Measurements from ENCODE around the gene MRPL36. TPM values are rescaled to one million over a fixed set of nuclear protein-coding genes. Genes with fewer than 3 reads are reported as not detected.
"Not testable (repeated sequence)": the region's sequence is repeated elsewhere in the genome, so short reads cannot be mapped to it uniquely, and the experiment has no call there.

Gene MRPL36
- total RNA-seq, 1 experiment from 2014 or later: 248 TPM

DNA sequence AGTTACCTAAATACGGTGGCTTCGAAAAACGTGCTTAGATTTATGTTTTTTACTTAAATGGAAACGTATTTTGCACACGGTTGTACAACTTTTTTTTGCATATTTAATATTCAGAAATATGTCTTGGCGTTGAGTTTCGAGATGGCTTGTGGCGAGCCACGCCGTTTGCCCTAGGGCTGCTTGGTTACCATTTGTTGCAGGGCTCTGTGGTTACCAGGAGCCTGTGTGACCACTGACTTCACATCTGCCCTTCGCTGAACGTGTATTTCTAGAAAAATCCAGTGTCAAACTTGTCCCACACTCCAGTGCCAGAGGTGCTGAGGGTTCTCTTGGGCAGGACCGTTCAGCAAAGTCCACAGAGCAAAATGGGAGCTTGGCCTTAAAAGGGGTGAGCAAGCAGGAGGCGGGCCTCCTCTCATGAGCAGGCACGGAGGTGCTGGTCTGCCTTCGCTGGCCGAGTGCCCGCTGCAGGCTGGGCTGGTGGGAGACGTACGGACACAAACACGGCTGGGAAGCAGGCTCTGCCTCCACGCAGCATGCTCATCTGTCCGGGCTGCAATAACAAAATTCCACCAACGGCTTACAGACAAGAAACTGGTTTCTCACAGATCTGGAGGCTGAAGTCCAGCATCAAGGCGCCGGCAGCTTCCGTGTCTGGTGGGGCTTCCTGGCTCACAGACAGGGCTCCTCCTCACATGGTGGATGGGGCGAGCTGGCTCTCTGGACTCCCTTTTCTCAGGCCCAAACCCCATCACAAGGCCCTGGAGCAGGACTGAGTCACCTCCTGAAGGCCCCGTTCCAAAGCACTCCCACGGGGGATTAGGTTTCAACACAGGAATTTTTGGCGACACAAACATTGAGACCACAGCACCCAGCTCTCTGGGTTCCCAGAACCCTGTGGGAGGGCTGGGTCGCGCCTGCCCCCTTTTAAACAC lies 5.4 kb downstream of the MRPL36 start:
- Histone ChIP-seq H3K4me3 (peak overlapping the region; percentile 2; the same call in 1 of the 2 replicates), H3K36me3 (peaks cover 39% of the 10 kb centered on the region), H3K9me3 (peaks cover 2% of the 10 kb centered on the region; the same call in 1 of the 2 replicates), H3K27me3 (no peaks in the 10 kb centered on the region)
- DNase-seq: peak; percentile 100

DNA sequence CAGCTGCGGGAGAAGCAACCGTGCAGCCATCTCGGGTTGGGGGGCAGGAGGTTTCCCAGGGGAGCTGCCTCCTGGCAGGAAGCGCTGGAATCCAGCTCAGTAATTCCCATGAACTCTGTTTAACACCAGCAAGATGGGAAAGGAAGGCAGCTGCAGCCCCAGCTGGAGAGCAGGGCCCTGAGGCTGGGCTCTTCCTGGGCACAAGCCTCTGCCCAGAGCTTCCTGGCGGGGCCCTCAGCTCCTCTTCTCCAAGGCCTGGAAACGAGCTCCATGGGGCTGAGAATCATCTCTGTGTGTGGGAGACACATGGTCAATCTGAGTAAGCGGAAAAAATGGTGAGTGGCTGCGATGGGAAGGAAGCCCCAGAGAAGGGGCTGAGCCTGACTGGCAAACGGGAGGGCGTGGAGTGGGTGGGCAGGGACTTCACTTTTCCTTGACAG lies 6.3 kb downstream of the MRPL36 start:
- H3K4me3 ChIP-seq: 0 out of 2 replicates have a peak overlapping the region, but pooled peaks have one; percentile 0
- no peaks in the 10 kb centered on the region for H3K27me3 ChIP-seq
- DNase-seq: peak; percentile 89
- peaks cover 2% of the 10 kb centered on the region; the same call in 1 of the 2 replicates for H3K9me3 ChIP-seq
- peaks cover 31% of the 10 kb centered on the region for H3K36me3 ChIP-seq

DNA sequence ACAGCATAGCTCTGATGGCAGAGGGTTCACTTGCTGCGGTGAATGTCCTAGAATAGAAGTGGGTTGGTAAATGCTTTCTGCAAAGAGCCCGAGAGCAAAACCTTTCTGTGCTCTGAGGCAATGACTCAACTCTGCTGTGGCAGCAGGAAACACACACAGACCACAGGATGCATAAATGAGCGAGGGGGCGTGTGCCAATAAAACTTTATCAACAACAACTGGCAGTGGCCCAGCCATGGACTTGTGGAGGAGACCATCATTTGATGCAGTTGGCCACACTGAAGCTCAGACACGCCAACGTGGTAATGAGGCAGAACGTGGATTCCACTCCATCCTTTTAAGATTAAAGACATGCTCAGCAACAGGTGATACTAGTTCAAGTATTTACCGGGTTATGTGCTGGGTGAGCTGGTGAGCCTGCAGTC lies 6.8 kb downstream of the MRPL36 start:
- DNase-seq: peak; percentile 93
- Histone ChIP-seq H3K27me3 (no peaks in the 10 kb centered on the region), H3K9me3 (peaks cover 2% of the 10 kb centered on the region; the same call in 1 of the 2 replicates), H3K4me3 (no peak overlapping the region), H3K36me3 (peaks cover 26% of the 10 kb centered on the region)

- Histone ChIP-seq H3K9me3 (peaks cover 2% of the 10 kb centered on the region; the same call in 1 of the 2 replicates), H3K4me3 (no peak overlapping the region), H3K27me3 (no peaks in the 10 kb centered on the region), H3K36me3 (peaks cover 11% of the 10 kb centered on the region)
- no peak for DNase-seq
These were observed 8.5 kb downstream of the MRPL36 start for GRCh38 chr5:1791176-1791575.

GRCh38 chr5:1789834-1790471 lies 9.7 kb downstream of the MRPL36 start:
- no peaks in the 10 kb centered on the region for H3K27me3 ChIP-seq
- H3K4me3 ChIP-seq: peak overlapping the region; percentile 1
- DNase-seq: peak; percentile 90
- peaks cover 7% of the 10 kb centered on the region for H3K36me3 ChIP-seq
- peaks cover 2% of the 10 kb centered on the region; the same call in 1 of the 2 replicates for H3K9me3 ChIP-seq

GRCh38 chr5:1789438-1789833 lies 10.2 kb downstream of the MRPL36 start:
- not testable (repeated sequence) for H3K4me3 ChIP-seq, H3K9me3 ChIP-seq, H3K27me3 ChIP-seq, H3K36me3 ChIP-seq
- DNase-seq: peak; percentile 85

DNA sequence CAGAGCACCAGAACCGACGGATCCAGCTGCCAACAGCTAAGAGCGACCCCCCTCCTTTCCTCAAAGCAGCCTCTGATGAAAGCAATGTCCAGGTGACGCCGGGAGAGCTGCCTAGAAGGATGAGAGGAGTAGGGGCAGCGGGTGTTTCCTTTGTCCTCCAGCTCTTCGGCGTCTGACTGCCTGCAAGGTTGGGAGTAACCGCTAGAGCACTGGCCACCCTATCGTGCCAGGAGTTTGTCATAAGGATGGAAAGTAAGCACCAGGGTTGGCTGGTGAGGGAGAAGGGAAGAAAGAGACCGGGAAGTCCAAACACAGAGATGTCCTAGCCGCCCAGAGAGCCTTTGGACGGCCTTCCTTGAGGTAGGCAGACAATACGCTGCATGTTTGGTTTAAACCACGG lies 10.8 kb downstream of the MRPL36 start:
- Histone ChIP-seq H3K27me3 (no peaks in the 10 kb centered on the region), H3K9me3 (peaks cover 2% of the 10 kb centered on the region; the same call in 1 of the 2 replicates), H3K36me3 (peaks cover 1% of the 10 kb centered on the region), H3K4me3 (no peak overlapping the region)
- DNase-seq: no peak

- DNase-seq: no peak
- H3K27me3 ChIP-seq: no peaks in the 10 kb centered on the region
- H3K9me3 ChIP-seq: no peaks in the 10 kb centered on the region
- H3K36me3 ChIP-seq: no peaks in the 10 kb centered on the region; the same call in 1 of the 2 replicates
- no peak overlapping the region for H3K4me3 ChIP-seq
These were observed 11.4 kb downstream of the MRPL36 start for GRCh38 chr5:1788200-1788599.

GRCh38 chr5:1787472-1788047 lies 12.1 kb downstream of the MRPL36 start:
- no peaks in the 10 kb centered on the region for H3K9me3 ChIP-seq
- no peaks in the 10 kb centered on the region for H3K27me3 ChIP-seq
- no peak overlapping the region for H3K4me3 ChIP-seq
- DNase-seq: no peak
- H3K36me3 ChIP-seq: no peaks in the 10 kb centered on the region; the same call in 1 of the 2 replicates

- no peak overlapping the region for H3K4me3 ChIP-seq
- H3K36me3 ChIP-seq: no peaks in the 10 kb centered on the region; the same call in 1 of the 2 replicates
- no peaks in the 10 kb centered on the region for H3K27me3 ChIP-seq
- H3K9me3 ChIP-seq: no peaks in the 10 kb centered on the region
- no peak for DNase-seq
These were observed 12.8 kb downstream of the MRPL36 start for GRCh38 chr5:1786621-1787471.

- no peak overlapping the region for H3K4me3 ChIP-seq
- no peaks in the 10 kb centered on the region for H3K9me3 ChIP-seq
- H3K36me3 ChIP-seq: no peaks in the 10 kb centered on the region
- DNase-seq: no peak
- no peaks in the 10 kb centered on the region for H3K27me3 ChIP-seq
These were observed 13.7 kb downstream of the MRPL36 start for GRCh38 chr5:1785984-1786383.

DNA sequence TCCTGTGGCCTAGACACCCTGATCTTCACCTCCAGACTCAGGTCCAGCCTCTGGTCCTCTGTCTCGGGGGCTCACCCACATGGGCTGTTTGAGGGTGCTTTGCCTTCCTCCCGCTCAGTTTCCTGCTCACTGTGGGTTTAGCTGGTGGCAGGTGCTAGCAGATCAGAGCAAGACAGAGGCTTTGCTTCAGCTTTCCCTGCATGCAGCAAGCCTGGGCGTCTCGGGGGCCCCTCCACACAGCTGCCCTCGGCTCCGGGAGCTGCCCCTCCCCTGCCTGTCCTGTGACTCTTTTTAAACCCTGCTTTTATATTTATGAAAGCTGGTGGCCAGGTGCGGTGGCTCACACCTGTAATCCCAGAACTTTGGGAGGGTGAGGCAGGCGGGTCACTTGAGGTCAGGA lies 14.6 kb downstream of the MRPL36 start:
- no peak for DNase-seq
- no peaks in the 10 kb centered on the region for H3K27me3 ChIP-seq
- H3K9me3 ChIP-seq: no peaks in the 10 kb centered on the region
- H3K4me3 ChIP-seq: no peak overlapping the region
- no peaks in the 10 kb centered on the region for H3K36me3 ChIP-seq

DNA sequence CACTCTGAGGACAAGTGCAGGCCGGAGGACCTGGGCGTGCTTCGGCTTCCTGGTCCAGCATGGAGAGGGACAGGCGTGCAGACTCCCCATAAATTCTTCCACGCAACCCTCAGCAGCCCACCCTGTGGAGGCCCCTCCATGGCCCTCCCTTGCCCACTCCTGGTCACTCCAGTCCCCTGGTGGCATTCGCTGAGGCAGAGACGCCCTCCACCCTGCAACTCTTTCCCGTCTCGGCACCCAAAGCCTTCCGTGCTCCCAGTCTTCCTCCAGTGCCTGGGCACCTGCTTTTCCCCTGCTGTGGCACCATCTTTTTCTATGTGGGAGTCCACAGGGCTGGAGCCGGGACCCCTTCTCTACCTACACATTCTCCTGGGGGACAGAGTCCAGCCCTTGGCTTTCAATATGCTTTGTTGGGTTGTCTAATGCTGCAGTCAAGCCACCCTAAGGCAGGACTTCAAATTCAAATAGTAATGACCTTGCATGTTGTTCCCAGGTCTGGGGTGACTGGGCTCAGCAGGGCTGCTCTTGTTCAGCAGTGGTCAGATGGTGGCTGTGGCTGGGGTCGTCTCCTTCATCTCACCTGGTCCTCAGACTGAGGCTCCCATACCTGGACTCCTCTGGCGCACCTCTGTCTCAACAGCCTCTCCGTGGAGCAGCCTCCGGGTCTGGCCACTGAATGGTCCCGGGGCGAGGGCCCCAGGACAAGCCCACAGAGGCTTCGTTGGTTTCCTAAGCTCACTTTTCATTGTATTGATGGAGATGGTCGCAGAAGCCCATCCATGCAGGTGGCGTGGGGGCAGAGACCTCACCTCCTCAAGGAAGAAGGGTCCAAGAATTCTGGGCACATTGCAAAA lies 15.2 kb downstream of the MRPL36 start:
- H3K4me3 ChIP-seq: no peak overlapping the region
- no peaks in the 10 kb centered on the region for H3K9me3 ChIP-seq
- no peaks in the 10 kb centered on the region for H3K36me3 ChIP-seq
- no peaks in the 10 kb centered on the region for H3K27me3 ChIP-seq
- DNase-seq: no peak

- no peak overlapping the region for H3K4me3 ChIP-seq
- no peaks in the 10 kb centered on the region for H3K36me3 ChIP-seq
- DNase-seq: no peak
- H3K9me3 ChIP-seq: no peaks in the 10 kb centered on the region
- H3K27me3 ChIP-seq: no peaks in the 10 kb centered on the region
These were observed 16.5 kb downstream of the MRPL36 start for GRCh38 chr5:1783216-1783554.

DNA sequence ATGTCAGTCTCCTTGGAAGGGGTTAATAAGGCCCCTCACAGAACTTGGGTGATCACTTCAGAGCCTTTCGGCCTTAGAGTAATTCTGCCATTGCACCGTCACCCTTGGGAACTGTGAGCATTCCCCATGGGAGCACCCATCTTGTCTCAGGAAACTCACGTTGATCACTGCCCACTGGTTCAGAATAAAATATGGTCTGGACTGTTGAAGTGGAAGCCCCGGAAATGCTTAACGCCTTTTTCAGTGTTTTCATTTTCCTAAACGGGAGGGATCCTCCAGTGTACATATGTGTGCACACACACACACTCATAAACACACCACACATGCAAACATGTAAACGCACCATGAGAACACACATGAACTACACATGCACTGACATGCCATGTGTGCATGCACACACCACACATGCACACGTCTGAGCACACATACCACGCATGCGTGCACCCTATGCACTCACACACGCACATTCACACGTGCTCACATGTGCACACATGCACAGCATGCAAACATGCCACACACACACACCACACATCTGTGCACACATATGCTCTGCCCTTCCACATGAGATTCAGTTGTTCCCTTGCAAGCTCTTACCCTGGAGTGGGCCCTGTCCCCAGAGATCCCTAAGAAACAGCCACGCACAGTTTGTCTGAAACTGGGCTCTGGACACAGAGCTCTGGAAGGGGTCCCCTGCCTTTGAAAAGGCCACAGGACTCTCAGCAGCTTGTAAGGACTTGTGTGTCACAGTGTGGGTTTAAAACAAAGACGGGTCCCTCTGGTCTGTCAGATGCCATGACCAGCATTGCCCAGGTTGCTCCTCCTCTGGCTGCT lies 17.0 kb downstream of the MRPL36 start:
- H3K36me3 ChIP-seq: no peaks in the 10 kb centered on the region
- no peak for DNase-seq
- no peaks in the 10 kb centered on the region for H3K27me3 ChIP-seq
- H3K4me3 ChIP-seq: no peak overlapping the region
- H3K9me3 ChIP-seq: no peaks in the 10 kb centered on the region

Data from MG63 (cell line).